HG03097 (cell line): ENCODE data around the gene MMEL1.
"Not testable (repeated sequence)": the region's sequence is repeated elsewhere in the genome, so short reads cannot be mapped to it uniquely, and the experiment has no call there.

Source experiments
- ATAC-seq: cut with Tn5 transposase; IDR thresholded peaks from one replicate; pipeline ENCODE4 v1.9.1; 2021; ENCODE audit not compliant: unreplicated experiment, low FRiP score

MMEL1 gene

DNA sequence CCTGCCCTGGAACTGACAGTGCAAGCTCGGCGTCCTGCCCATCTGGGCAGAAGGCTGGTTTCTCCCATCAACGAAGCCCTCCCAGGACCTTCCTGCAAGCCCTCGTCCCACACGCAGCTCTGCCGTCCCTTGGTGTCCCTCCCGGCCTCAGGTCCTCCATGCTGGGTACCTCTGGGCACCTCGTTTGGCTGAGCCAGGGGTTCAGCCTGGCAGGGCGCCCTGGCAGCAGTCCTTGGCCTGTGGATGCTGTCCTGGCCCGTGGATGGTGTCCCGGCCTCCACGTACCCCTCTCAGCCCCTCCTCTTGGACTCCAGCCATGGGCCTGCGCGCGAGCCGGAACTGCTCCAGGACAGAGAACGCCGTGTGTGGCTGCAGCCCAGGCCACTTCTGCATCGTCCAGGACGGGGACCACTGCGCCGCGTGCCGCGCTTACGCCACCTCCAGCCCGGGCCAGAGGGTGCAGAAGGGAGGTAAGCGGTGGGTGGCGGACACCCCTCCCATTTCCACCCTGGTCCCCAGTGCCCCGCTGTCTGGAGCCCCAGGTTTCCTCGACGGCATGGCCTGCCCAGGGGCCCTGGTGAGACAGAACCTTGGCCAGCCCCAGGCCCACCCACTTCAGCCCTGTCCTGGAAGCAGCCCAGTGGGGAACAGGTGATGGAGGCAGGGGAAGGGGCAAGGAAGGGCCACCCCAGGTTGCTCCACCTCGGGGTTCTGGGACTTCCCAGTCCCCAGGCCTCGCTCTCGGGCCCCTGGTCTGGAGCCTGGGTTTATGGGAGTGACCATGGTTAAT lies 73.1 kb downstream of the MMEL1 start:
- ATAC-seq, result no peak

GRCh38 chr1:2558861-2559260 lies 74.0 kb downstream of the MMEL1 start:
- no peak for ATAC-seq

GRCh38 chr1:2558420-2558819 lies 74.4 kb downstream of the MMEL1 start:
- ATAC-seq, result no peak

GRCh38 chr1:2557482-2558400 lies 75.1 kb downstream of the MMEL1 start:
- ATAC-seq, result no peak

GRCh38 chr1:2556678-2557481 lies 75.9 kb downstream of the MMEL1 start:
- ATAC-seq, result no peak

DNA sequence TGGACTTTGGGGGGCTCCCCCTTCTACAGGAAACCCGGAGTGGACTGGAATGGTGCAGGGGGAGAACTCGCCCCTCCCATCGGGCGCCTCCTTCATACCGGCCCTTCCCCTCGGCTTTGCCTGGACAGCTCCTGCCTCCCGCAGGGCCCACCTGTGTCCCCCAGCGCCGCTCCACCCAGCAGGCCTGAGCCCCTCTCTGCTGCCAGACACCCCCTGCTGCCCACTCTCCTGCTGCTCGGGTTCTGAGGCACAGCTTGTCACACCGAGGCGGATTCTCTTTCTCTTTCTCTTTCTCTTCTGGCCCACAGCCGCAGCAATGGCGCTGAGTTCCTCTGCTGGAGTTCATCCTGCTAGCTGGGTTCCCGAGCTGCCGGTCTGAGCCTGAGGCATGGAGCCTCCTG lies 76.5 kb downstream of the MMEL1 start, which contains the start of gene TNFRSF14:
Gene TNFRSF14 (plus strand): TSS at position 95 of the 401 bp plus-strand sequence. CDS start 294 bp downstream, at position 389.
- peak; percentile 33 for ATAC-seq

DNA sequence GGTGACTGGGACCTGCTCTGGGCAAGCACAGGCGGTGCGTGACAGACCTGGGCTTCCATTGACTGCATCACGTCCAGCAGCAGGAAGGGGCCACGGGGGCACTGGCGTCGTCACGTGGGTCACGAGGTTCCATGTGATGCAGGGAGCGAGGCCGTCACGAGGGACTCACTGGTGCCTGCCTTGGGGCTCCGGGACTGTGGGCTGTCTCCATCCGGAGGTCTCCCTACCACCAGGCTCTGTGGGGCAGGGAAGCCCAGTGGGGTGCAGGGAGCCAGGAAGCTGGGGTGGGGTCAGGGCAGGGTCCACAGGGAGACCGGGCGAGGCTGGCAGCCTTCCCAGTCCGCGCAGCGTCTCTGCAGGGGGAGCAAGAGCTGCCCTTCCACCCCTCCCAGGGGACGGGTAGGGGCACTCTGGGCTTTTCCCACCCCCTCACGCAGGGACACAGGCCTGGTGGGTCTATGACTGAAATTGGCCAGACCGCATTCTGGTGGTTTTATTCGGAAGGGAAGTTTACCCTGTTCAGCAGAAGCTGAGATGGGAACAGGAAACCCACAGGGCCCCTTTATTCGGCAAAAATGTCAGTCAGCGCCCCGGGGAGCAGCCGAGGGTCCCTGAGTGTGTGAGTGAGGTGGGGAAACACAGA lies 77.1 kb downstream of the MMEL1 start:
- ATAC-seq, result peak; percentile 30

- no peak for ATAC-seq
Observed at GRCh38 chr1:2554621-2555387, 78.0 kb downstream of the MMEL1 start.

DNA sequence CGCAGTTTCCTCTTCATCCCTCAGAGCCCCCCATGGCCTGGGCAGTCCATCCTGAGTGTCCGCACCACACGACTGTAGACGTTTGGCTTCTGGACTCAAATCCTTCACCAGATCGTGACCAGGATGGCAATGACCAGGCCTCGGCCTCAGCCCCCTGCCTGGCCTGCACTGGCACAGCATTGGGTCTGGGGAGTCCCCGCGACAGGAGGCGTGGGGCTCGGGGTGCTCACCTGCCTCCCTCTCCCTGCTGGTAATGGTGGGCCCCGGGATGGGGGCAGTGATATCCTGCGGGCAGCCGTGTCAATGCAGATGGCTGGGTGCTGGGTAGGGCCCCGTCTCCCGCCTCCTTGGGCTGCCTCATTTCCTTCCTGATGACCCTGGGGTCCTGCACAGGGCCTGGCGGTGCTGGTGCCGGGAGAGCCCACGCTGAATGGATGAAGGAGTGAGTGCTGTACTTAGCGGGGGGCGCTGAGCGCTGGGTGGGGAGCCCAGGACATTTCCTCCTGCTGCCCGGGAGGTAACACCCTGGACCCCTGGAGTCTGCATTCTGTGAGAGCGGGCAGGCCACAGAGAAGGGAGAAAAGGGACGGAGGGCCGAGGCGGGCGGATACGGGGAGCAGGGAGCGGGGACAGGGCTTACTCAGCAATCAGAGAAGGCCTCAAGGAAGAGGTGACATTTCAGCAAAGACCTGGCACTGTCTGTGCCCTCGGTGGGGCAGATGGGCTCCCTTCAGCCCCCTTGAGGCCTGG lies 78.8 kb downstream of the MMEL1 start:
- ATAC-seq, result no peak

GRCh38 chr1:2553076-2553475 lies 79.7 kb downstream of the MMEL1 start:
- ATAC-seq, result not testable (repeated sequence)

DNA sequence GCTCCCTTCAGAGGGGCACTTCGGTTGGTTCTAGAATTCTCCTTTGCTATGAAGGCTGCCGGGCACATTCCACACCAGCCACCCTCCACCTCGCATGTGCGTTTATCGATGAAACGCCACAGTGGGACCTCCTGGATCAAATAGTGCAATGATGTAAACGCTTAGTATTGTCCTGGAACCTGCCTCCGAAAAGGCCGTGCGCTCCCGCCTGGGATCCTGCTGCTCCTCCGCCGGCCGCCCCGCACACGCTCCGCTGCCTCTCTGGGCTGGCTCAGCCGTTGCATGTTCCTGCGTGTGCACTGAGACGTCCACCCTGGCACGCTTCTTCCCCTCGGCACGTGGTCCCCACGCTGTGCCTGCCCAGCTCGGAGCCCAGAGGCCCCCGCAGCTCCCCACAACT lies 80.6 kb downstream of the MMEL1 start:
- no peak for ATAC-seq

DNA sequence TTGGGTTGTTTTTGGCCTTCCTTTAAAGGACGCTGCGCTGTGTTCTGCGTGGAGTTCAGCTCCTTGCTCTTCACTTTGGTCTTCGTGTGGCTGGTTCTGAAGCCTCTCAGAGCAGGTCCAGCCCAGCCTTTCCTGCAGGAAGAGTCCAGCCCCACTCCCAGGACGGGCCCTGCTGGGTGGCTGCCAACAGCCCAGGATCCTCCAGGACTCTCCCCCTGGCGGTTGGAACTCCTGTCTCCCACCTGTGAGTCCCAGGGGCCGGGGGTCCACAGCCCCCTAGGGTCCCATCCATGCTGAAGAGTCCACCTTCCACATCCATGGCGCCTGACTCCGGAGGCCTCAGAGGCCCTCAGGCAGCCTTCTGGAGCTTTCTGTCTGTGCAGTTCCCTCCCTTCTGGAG lies 81.3 kb downstream of the MMEL1 start:
- ATAC-seq, result not testable (repeated sequence)

- ATAC-seq, result not testable (repeated sequence)
Observed at GRCh38 chr1:2550309-2550861, 82.4 kb downstream of the MMEL1 start.

DNA sequence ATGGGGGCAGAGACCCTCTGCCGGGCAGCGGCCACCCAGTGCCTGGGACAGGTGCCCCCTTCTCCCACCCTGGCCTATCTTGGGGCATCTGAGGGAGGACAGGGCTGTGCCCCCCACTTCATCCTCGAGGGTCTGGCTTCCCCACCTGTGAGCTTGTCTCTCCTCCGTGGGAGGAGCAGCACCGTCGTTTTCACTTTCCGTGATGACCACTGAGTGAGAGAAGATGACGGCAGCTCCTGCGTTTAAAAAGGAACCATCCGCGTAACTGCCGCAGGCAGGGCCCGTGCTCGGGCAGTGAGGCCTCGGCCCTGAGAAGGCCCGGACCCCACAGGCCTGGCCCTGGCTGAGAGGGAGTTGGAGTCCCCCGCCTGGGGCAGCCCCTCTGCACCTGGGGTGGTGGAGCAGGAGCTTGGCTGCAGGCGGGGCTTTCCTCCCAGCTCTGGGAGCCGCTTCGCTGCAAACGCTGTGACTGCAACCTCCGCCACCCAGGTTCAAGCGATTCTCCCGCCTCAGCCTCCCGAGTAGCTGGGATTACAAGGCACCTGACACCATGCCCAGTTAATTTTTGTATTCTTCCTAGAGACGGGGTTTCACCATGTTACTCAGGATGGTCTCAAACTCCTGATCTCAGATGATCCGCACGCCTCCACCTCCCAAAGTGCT lies 83.3 kb downstream of the MMEL1 start:
- ATAC-seq, result not testable (repeated sequence)

DNA sequence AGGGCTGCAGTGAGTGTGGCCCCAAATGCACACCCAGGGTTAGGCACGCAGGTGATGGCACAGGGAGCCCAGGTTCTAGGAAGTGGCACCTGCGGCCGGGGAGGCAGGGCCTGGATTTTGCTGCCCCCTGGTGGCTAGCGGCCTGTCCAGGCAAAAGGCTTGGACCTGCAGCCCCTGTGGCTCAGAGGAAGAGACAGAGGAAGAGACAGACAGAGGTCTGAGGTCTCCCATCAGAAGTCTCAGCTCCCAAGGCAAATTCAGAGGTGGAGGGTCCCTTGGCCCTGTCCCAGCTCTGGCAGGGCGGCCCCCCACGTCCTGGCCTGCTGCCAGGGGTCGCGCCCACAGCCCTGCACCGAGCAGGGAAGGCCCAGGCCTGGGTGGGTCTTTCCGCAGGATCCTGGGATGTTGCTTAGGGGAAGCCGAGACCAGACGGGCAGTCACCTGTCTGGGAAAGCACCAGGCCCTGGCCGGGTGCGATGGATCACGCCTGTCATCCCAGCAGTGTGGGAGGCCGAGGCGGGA lies 84.7 kb downstream of the MMEL1 start:
- no peak for ATAC-seq

- no peak for ATAC-seq
Observed at GRCh38 chr1:2547210-2548067, 85.4 kb downstream of the MMEL1 start.
